GM21619 (cell line): Measurements from ENCODE around the gene RAPGEF2.
"Not testable (repeated sequence)": the region's sequence is repeated elsewhere in the genome, so short reads cannot be mapped to it uniquely, and the experiment has no call there.

ENCODE experiments used
- ATAC-seq: cut with Tn5 transposase; IDR thresholded peaks from one replicate; pipeline ENCODE4 v1.9.1; 2021; ENCODE audit not compliant: unreplicated experiment

RAPGEF2 gene

DNA sequence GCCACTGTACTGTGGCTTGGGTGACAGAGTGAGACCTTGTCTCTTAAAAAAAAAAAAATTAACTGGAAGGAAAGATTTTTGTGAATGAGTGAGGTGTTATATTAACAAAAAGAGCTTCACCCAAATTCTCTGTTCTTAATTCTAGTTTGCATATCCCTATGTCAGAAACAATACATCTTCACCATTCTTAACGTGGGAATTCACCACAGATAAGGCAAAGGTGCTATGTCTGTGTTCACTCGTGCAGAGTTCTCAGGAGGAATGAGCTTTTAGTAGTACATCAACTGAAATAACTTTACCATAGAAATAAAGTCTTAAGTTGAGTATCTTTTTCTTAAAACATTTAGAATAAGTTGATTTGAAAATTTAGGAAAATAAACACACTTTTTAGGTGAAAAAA, 135.1 kb downstream of the RAPGEF2 start:
- no peak for ATAC-seq

DNA sequence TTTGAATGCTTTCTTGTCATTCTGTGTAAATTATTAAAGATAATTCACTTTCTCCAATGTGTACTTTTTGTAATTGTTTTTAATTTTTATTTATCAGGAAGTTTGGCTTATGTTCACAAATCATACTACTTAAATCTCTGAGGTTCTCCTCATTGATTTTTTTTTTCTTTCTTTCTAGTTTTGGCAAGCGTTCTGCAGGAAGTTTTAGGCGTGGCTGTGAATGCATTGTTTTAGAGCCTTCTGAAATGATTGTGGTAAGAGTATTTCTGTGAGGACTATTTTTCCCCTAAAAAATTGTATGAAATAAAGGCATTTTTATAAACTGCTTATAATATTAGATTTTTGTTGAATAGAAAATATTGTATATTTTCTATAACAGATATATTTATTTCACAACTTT, 135.8 kb downstream of the RAPGEF2 start:
- no peak for ATAC-seq

DNA sequence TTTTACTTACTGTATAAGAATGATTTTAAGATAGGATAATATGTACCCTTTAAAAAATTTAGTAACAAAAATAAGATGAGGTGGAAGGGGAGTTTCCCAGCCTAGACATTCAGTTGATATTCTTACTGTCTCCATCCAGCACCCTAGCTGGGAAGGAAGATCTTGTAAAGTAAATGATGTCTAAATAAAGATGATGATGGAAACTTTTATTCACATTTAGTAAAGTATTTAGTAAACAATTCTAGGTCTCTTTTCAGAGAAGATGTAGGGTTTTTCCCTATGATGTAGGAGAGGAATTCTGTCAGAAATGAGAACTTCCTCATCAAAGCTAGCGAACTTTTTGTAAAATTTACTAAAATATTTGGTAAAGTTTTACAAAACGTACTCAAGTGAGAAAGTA, 136.8 kb downstream of the RAPGEF2 start:
- no peak for ATAC-seq

DNA sequence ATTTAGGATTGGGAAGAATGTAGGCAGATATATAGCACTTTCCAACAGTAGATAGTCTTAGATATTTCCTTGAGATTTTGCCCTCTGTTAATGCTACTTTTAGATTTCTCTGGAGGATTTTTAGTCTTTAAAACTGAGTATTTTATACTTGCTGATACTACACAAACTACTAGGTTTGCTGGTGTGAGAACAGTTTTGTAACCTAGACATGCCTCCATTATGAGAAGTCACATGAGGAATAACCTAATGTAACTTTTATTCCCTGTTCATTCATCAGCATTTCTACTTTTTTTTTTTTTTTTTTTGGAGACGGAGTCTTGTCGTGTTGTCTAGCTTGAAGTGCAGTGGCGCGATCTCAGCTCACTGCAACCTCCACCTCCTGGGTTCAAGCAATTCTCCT, 137.2 kb downstream of the RAPGEF2 start:
- ATAC-seq: no peak

DNA sequence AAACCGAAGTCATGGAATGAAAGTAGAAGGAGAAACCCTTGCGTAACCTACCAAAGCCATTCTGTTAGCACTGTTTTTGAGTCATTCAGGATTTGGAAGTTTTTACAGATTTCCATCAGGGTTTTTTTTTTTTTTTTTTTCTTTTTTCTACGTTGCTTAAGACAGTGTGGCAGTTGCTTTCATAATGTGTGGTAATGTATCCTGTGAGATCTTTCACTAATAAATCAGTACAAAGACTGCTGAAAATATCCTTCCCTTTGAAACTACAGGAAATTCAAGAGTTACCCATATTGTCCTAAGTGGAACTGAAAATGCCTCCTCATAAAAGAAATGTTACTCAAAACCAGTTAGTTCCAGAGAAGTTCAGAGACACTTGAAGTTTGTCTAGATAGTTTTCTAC, 137.8 kb downstream of the RAPGEF2 start:
- ATAC-seq: no peak

DNA sequence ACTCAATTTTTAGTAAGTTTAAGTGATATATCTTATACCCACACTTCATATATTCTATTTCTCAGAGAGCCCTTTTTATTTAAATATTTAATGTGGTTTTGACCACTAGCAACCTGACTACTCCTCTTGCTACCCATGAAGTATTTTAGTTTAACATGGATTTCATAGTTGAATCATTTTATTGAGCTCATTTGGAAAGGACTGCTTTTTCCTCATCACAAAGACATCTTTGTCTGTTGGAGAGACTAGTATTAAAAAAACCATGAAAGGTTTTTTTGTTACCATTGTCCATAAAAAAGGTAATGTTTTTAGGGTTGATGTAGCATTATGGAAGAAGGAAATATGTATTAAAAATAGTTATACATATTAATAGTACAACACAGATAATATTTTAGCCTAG, 139.5 kb downstream of the RAPGEF2 start:
- ATAC-seq: no peak

DNA sequence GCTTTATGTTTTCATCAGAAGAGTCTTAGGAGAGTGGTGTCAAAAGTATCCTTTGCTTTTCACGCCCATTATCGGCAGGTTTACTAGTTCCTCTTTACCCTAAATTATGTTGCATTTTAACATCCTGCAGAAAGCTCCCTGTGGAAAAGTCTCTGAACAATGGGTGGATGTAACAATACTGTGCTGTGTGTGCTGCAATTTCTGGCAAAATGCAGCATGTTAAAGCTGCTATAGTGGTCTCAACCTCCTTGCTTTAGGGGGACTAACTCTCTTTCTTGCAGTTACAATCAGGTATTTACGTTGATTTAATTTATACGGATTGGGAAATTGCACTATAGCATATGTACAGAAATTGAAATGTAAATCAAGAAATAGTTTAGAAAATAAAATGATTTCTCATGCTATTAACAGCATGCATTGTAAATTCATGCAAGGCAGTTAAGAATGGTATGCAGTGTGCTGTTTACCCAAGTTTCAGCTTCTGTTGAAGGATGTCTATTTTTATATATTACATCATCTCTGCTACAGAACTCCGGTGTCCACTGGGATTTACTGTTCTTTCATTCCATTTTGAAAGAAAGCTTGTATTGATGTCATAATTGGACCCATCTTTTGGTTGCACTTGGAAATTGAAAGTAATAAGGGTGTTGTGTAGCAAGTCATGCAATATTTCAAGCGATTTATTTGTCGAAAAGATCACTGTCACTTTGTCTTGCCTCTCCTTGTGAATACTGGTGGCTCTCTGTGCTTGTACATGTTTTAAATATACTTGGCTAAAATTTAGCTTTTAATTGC, 145.7 kb downstream of the RAPGEF2 start:
- ATAC-seq: no peak

DNA sequence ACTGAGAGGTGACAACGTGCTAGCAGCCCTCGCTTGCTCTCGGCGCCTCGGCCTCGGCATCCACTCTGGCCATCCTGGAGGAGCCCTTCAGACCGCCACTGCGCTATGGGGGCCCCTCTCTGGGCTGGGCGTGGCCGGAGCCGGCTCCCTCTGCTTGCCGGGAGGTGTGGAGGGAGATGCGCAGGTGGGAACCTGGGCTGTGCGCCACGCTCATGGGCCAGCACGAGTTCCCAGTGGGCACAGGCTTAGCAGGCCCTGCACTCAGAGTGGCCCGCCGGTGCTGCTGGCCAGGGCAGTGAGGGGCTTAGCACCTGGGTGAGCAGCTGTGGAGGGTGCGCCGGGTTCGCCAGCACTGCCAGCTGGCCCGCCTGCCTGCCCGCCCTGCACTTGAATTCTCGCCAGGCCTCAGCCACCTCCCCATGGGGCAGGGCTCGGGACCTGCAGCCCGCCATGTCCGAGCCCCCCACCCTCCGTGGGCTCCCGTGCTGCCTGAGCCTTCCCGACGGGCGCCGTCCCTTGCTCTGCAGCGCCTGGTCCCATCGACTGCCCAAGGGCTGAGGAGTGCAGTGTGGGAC, 148.0 kb downstream of the RAPGEF2 start:
- ATAC-seq: no peak

DNA sequence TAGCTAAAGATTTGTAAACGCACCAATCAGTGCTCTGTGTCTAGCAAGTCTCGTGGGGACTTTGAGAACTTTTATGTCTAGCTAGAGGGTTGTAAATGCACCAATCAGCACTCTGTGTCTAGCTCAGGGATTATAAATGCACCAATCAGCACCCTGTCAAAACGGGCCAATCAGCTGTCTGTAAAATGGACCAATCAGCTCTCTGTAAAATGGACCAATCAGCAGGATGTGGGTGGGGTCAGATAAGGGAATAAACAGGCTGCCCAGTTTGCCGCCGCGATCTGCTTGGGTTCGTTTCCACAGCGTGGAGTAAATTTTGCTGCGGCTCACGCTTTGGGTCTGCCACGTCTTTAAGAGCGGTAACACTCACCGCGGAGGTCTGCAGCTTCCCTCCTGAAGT, 148.7 kb downstream of the RAPGEF2 start:
- not testable (repeated sequence) for ATAC-seq

DNA sequence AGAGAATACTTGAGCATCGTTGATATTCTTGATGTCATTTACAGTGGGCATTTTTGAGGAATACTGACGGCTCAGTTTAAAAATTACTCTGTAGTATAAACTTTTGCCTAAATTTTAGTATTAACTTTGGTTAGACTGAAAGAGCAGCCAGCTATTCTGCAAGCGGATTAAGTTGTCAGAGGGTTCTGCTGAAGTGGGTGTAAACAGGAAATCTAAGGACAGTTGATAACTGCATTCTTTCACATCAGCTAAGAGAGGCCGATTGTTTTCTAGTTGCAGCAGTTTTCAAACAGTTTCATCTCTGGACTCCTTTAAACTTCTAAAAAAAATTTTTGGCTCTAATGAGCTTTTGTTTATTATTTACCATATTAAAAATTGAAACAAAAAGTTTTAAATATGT, 149.6 kb downstream of the RAPGEF2 start:
- ATAC-seq: no peak

DNA sequence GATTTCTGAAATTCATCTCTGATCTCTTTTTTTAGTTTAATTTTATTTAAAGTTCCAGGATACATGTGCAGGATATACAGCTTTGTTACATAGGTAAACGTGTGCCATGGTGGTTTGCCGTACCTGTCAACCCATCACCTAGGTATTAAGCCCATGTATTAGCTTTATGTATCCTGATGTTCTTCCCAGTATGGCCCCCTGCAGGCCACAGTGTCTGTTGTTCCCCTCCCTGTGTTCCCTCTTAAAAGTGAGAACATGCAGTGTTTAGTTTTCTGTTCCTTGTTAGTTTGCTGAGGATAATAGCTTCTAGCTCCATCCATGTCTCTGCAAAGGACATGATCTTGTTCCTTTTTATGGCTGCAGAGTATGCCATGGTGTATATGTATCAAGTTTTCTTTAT, 153.2 kb downstream of the RAPGEF2 start:
- ATAC-seq: no peak

DNA sequence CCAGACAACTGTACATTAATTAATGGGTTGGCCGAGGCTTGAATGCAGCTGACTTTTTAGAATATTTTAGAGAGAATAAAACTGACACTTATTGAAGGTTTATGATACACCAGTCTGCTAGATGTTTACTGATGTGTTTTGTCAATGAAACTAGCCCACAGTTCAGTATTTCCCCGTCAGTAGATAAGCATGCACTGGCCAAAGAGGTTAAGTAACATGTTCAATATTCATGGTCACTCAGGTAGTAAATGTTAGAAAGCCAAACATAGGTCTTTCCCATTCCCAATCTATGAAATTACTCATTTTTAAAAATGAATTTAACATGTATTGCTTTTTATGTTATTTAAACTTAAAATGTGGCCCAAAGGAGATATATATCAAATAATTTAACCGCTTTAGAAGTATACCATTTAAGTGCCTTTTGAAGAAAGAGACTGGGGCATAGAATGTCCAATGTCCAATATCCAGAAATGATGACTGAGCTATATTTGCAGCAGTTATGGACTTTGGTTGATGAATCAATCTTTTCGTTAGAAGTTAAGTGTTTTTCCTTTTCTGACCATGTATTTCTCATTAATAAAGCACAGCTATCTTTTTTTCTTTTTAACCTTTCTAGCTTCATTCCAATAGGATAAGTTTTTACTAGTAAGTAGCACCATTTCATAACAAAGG, 156.1 kb downstream of the RAPGEF2 start:
- ATAC-seq: no peak

DNA sequence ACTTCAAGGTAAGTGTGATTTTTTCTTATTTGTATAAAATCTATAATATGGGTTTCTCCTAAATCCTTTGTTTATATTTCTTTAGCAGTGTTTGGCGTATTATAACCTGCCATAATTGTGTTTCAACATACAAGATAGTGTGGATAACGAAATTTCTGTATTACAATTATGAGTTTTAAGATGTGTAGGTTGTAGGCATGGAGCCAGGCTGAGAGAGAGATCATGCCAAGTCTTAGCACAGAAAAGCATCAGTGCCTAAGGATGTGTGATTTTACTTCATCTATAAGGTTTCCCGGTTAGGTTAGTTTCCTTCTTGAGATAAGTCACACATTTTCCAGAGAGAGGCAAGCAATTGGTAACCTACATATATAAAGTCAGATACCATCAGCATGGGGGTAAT, 161.2 kb downstream of the RAPGEF2 start:
- ATAC-seq: no peak

DNA sequence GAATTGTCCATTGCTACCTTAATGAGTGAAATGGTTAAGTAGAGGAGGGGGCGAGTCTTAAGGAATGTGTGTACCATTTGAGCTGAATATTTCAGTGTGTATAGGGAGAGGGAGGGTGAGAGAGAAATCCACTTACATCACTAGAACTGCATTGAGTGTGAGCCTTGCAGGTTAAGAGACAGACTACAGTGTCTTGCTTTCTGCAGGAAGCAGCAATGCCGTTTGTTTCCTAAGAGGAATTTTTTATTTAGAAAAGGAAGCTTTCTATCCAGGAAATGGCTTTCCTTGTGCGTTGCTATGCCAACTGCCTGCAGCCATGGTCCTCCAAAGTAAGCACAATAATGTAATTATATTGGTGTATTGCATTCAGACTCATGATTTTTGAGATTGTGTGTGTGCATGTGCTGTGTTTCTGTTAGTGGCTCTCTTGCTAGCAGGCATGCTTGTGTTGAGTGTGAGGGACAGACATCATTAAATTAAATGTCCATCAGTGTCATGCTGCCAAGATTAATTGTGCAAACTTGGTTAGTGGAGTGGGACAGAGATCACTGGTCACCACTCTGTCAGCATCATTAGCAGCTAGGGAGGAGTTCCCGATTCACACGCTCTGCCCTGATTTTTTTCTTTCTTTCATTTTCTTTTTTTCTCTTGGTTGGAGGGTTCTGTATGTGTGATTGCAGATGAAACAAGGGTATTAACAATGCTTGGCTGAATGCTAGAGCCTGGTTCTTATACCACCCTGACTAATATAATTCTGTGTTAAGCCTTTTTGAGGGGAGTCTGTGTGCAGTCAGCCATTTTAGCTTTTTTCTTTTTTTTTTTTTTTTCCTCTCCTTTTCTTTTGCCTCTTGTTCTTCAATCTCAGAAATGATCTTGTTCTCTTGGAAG, 164.3 kb downstream of the RAPGEF2 start:
- peak; percentile 46 for ATAC-seq

DNA sequence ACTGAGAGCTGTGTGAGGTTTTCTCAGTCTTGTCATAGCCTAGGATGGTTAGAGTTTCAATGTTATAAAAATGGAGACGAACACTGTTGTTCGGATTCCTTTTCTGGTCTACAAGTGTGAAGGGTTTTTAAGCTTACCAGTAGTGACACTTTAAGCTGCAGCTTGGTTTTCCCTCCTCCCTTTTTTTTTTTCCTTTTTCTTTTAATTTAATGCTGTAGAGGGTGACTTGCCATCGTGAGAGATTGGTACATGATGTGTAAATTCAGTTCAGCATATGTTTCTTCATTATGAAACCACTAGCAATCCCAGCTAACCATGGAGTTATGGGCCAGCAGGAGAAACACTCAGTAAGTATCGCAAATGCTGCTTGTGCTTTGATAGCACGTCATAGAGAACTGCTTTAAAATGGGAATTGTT, 165.0 kb downstream of the RAPGEF2 start:
- no peak for ATAC-seq

DNA sequence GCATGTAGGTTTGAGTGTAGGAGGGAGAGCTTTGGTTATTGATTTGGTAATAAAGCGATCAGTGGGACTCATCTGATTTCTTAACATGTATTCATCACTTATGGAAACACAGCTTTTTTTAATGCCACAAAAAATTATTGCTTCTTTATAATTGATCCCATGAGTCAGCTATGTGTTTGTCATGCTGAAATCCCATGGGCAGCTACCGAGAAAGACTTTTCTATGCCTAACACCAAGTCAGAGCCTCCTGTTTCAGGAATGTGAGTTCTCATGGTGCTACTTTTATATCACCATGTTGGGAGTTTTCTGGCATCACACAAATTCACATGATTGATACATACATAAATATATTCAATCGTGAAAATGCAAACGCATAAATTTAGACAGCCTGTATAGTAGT, 165.7 kb downstream of the RAPGEF2 start:
- ATAC-seq: no peak

DNA sequence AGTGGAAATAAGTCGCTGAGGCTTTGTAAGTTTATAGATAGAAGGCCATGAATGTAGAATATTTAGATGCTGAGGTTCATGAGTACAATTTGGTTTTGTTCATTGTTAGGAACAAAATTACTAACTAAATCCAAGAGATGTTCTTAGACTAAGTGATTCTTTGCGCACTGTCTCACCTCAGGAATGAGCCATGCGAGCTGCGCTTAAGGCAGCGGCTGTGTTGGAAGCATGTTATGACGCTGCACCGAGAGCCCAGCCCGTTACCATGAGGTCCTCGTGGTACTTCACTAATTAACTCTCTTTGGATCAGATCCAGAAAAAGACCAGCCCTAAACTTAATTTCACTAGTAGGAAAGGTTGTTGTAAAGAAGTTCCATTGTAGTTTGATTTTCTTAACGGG, 166.2 kb downstream of the RAPGEF2 start:
- no peak for ATAC-seq

DNA sequence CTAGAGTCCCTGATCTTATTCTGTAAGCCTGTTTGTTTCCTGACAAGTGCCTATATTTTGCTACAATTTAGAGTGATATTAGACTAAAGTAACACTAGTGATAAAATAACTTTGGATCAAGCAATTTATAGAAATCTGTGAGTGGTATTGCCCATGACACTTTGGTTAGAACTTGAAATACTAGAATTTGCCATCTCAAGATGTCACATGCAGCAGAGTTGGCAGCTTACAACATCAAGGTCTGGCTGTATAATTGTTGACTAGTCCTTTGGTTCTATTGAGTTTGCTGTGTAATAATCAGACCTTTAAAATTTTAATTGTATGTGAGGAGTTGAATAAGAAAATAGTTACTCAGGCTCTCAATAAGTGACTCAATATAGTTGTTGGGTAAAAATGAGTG, 167.1 kb downstream of the RAPGEF2 start:
- ATAC-seq: no peak

DNA sequence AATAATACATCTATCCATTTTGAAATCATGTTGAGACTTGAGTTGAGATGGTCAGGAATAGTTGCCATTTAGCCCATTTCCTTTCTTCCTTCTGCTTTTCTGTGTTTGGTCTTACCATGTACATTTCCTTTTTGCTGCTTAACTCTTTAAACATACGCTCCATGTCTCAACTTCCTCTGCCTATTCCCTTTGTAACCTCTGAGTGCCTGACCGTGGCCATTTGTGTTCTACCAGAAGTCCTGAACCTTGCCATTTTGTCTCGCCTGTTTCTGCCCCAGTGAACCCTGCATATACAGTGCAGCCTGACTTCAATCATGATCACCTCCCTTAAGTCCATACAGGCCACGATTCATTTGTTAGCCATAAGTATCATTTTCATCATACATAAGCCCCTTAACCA, 169.0 kb downstream of the RAPGEF2 start:
- no peak for ATAC-seq

DNA sequence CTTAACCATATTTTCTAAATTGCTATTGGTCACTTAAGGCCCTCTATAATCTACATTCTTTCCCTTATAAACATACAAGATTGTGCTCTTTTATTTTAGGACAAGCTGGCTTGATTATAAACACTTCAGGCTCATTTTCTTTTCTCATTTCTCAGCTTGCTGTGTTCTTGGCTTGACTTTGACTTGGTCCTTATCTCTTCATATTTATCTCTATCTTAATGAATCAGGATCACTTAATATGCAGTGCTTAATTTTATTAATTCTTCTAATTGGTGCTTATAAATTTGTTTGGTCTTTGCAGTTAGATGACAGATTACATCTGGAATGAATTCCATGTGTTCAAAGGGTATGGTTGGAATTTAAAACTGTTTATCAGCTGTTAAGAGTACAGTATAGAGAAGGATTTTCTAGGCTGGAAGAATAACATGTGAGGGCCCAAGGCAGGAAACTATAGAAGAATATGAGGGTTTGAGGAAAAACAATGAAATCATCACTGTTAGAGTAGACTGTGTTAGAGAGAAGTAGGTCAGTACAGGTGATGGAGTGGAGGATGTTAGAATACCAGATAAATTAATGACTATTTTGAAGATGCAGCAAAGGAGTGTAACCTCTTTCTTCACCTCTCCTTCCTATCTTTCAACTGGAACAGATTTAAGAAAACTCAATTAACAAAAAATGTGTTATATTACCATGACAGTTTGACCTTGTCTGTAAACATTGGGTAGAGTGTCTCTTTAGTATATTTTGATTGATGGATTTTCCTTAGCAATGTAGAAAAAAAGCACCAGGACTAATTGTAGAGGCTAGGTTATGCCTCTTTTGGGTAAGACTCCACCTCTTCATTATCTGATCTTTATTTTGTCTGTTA, 169.6 kb downstream of the RAPGEF2 start:
- no peak for ATAC-seq

DNA sequence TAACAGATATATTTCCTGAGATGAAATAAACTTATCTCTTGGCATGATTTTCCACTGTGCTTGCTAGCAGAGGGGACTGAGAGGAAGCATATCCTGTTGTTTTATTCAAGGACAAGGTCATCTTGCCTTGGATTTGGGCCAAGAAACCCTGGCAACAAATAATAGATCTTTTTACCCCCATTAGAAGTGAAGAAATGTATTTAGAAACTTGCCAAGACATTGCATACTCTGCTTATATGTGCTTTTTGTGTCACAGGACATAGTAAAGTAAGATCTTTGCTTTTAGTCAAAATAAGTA, 170.2 kb downstream of the RAPGEF2 start:
- ATAC-seq: no peak
